ENCODE data around the gene PCDHB16.
"Not testable (repeated sequence)": the region's sequence is repeated elsewhere in the genome, so short reads cannot be mapped to it uniquely, and the experiment has no call there.

- TF ChIP-seq POLR2A (IDR thresholded peaks at IDR 0.05); CTCF (IDR thresholded peaks at IDR 0.05 in 8 of 11, conservative IDR thresholded peaks at IDR 0.05 in 3 of 11); POLR2AphosphoS5 (IDR thresholded peaks at IDR 0.05): not testable (repeated sequence)
Observed at GRCh38 chr5:141215504-141215903, 33.3 kb downstream of the PCDHB16 start.

All from spleen (tissue), 7 donors.